A549 (cell line): ENCODE results near the gene C8A. TPM values are rescaled to one million over a fixed set of nuclear protein-coding genes. Genes with fewer than 3 reads are reported as not detected.

Experiments
- ATAC-seq, 2 experiments: fragments of 200-7000 bp in 1 of 2; fragments of >200 bp in 1 of 2; cut with Nextera tagmentation in 1 of 2; cut with Tn5 transposase in 1 of 2; 3 replicates each; pipeline versions ENCODE4 v1.8.0 to v1.9.1; 2018 to 2020; ENCODE audit warnings: mild to moderate bottlenecking in 1 of 2, moderate library complexity in 1 of 2
- CTCF ChIA-PET: fragments of 300-600 bp; sonication (Branson Sonifier 250); formaldehyde crosslinking; extraction: SDS; loops from one replicate; lab custom pipeline; 2021; ENCODE audit warnings: antibody characterized with exemption, inconsistent platforms; lab: Yijun Ruan, JAX
- POLR2A ChIA-PET: fragments of 350-600 bp; formaldehyde crosslinking; extraction: SDS; loops from one replicate; lab custom pipeline; 2021; ENCODE audit warnings: antibody characterized with exemption, inconsistent platforms; lab: Yijun Ruan, JAX
- DNase-seq, 2 experiments: peaks; one replicate each; pipeline versions ENCODE4 v3.0.0 to v3.0.0-alpha.2; 2011 to 2016; ENCODE audit warnings: low read depth in 1 of 2, low spot score in 1 of 2
- FAIRE-seq: peaks from 2 replicates; lab custom pipeline; 2011; peaks lifted over from hg19 to GRCh38; lab: Jason Lieb, UNC
- H3K27ac ChIP-seq, 2 experiments: fragments of >200 bp; sonication (Bioruptor Twin); formaldehyde crosslinking; 3 replicates each; pipeline ENCODE4 v1.5.1; 2016 to 2017
- H3K4me1 ChIP-seq: fragments of >200 bp; sonication (Bioruptor Twin); formaldehyde crosslinking; 3 replicates; pipeline ENCODE4 v1.6.1; 2016
- H3K4me2 ChIP-seq: fragments of >200 bp; sonication (Bioruptor Twin); formaldehyde crosslinking; 3 replicates; pipeline ENCODE4 v1.6.1; 2016
- H3K4me3 ChIP-seq: fragments of >200 bp; sonication (Bioruptor Twin); formaldehyde crosslinking; 3 replicates; pipeline ENCODE4 v1.5.1; 2016
- H3K9me3 ChIP-seq: fragments of >200 bp; sonication (Bioruptor Twin); formaldehyde crosslinking; 3 replicates; pipeline ENCODE4 v1.6.1; 2016
- BCL3 ChIP-seq: fragments of >200 bp; sonication (Bioruptor Twin); formaldehyde crosslinking; IDR thresholded peaks from 3 replicates; pipeline ENCODE4 v1.6.1; 2016
- CEBPB ChIP-seq, 2 experiments: fragments of >200 bp in 1 of 2; sonication (Bioruptor Twin) in 1 of 2; formaldehyde crosslinking in 1 of 2; IDR thresholded peaks; 2 replicates each; pipeline ENCODE4 v1.6.1; 2012 to 2016
- EHMT2 ChIP-seq: fragments of 200-600 bp; sonication (generic); IDR thresholded peaks from 2 replicates; pipeline ENCODE4 v1.6.1; 2016; ENCODE audit warnings: antibody characterized with exemption, low read depth, mild to moderate bottlenecking, moderate library complexity
- ESRRA ChIP-seq: fragments of 150-350 bp; IDR thresholded peaks from 2 replicates; pipeline ENCODE4 v1.6.1; 2014; ENCODE audit warnings: mild to moderate bottlenecking, low read length, borderline replicate concordance
- FOSL2 ChIP-seq, 2 experiments: fragments of 450-650 bp in 1 of 2; fragments of >200 bp in 1 of 2; sonication (Bioruptor Twin) in 1 of 2; formaldehyde crosslinking; IDR thresholded peaks; 2 replicates each; pipeline versions ENCODE4 v1.5.0 to v1.6.1; 2016 to 2020; ENCODE audit warnings: mild to moderate bottlenecking in 1 of 2, moderate library complexity in 1 of 2
- GATA3 ChIP-seq: IDR thresholded peaks from 2 replicates; pipeline ENCODE4 v1.6.1; 2012; ENCODE audit warnings: borderline replicate concordance
- KDM1A ChIP-seq: fragments of 200-600 bp; sonication (generic); IDR thresholded peaks from 2 replicates; pipeline ENCODE4 v1.6.1; 2016; ENCODE audit warnings: low read depth, mild to moderate bottlenecking
- PHF8 ChIP-seq: fragments of 200-600 bp; sonication (generic); IDR thresholded peaks from 2 replicates; pipeline ENCODE4 v1.6.1; 2016; ENCODE audit warnings: low read depth, mild to moderate bottlenecking, antibody characterized with exemption, moderate library complexity, borderline replicate concordance
- RAD21 ChIP-seq, 2 experiments: fragments of >200 bp in 1 of 2; sonication (Bioruptor Twin) in 1 of 2; formaldehyde crosslinking in 1 of 2; IDR thresholded peaks in 1 of 2; conservative IDR thresholded peaks in 1 of 2; 2 replicates in 1 of 2; 3 replicates in 1 of 2; pipeline ENCODE4 v1.6.1; 2012 to 2018; ENCODE audit warnings: inconsistent platforms in 1 of 2
- SMC3 ChIP-seq: fragments of >200 bp; sonication (Bioruptor Twin); formaldehyde crosslinking; IDR thresholded peaks from 3 replicates; pipeline ENCODE4 v1.6.1; 2018; ENCODE audit warnings: inconsistent platforms
- WGBS: methylation state at CpG from one replicate; pipeline ENCODE4 v1.1.6; 2017; ENCODE audit errors: missing lambda C conversion rate; 5-methylcytosine and 5-hydroxymethylcytosine counted together
- polyA plus RNA-seq, 4 experiments: library from polyadenylated mRNA; depleted of rRNA in 3 of 4; stranded (reverse); fragments of >200 nt; fragmentation: RNase III in 1 of 4; extraction: RNeasy Plus Mini Kit Qiagen cat#74134 plus additional on column Dnase treatment in 1 of 4; gene quantifications; 2 replicates in 3 of 4; 3 replicates in 1 of 4; pipeline ENCODE4 v1.2.3, GENCODE V29; 2011 to 2017
- TF ChIP-seq, protein P1 (sequence below): fragments of 250-450 bp; sonication (Bioruptor Pico); IDR thresholded peaks from 2 replicates; pipeline ENCODE4 v1.5.0; 2020; ENCODE audit warnings: low read depth, mild to moderate bottlenecking, moderate library complexity
- TF ChIP-seq, protein P2 (sequence below): fragments of >200 bp; sonication (Bioruptor Twin); formaldehyde crosslinking; IDR thresholded peaks from 3 replicates; pipeline ENCODE4 v1.5.1; 2016
- TF ChIP-seq, protein P3 (sequence below): fragments of 200-600 bp; sonication (generic); IDR thresholded peaks from 2 replicates; pipeline ENCODE4 v1.6.1; 2016; ENCODE audit warnings: antibody characterized with exemption, mild to moderate bottlenecking, moderate library complexity

The C8A gene
- polyA plus RNA-seq, 2 of the 4 experiments (the other 2 are of a cell fraction), result not detected

GRCh38 chr1:56830052-56830451 lies 24.5 kb upstream of the C8A start (continued):
- TF ChIP-seq BCL3, result no peak
- TF ChIP-seq EHMT2, result no peak
- TF ChIP-seq, protein P1, sequence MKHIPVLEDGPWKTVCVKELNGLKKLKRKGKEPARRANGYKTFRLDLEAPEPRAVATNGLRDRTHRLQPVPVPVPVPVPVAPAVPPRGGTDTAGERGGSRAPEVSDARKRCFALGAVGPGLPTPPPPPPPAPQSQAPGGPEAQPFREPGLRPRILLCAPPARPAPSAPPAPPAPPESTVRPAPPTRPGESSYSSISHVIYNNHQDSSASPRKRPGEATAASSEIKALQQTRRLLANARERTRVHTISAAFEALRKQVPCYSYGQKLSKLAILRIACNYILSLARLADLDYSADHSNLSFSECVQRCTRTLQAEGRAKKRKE, result no peak

GRCh38 chr1:56831871-56832693 lies 22.5 kb upstream of the C8A start:
- ChIA-PET POLR2A (no interaction called here), CTCF (interaction anchor here (0.6 to 2.1 kb wide), 16 partner anchors 10 to 1306 kb away, joined by 3 to 12 read pairs (median 3); partner anchors contain the start of gene FYB2)
- 6% methylated on average over 8 of the region's 8 CpGs for WGBS
- Histone ChIP-seq H3K9me3 (no peaks in the 10 kb centered on the region), H3K27ac (no peak overlapping the region), H3K4me1 (no peaks in the 10 kb centered on the region), H3K4me2 (peak overlapping the region; percentile 49; the same call in 2 of the 3 replicates), H3K4me3 (no peak overlapping the region)
- ATAC-seq, result peak; percentile 75 to 83
- no peak for FAIRE-seq
- DNase-seq, result peak; percentile 35 to 58
- no peak for TF ChIP-seq GATA3
- TF ChIP-seq RAD21 (conservative IDR thresholded peaks at IDR 0.05 in 1 of 2, IDR thresholded peaks at IDR 0.05 in 1 of 2), result peak; percentile 83 to 89
- TF ChIP-seq, protein P2, sequence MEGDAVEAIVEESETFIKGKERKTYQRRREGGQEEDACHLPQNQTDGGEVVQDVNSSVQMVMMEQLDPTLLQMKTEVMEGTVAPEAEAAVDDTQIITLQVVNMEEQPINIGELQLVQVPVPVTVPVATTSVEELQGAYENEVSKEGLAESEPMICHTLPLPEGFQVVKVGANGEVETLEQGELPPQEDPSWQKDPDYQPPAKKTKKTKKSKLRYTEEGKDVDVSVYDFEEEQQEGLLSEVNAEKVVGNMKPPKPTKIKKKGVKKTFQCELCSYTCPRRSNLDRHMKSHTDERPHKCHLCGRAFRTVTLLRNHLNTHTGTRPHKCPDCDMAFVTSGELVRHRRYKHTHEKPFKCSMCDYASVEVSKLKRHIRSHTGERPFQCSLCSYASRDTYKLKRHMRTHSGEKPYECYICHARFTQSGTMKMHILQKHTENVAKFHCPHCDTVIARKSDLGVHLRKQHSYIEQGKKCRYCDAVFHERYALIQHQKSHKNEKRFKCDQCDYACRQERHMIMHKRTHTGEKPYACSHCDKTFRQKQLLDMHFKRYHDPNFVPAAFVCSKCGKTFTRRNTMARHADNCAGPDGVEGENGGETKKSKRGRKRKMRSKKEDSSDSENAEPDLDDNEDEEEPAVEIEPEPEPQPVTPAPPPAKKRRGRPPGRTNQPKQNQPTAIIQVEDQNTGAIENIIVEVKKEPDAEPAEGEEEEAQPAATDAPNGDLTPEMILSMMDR, result peak; percentile 82
- TF ChIP-seq BCL3, result no peak
- TF ChIP-seq SMC3, result peak; percentile 74
- no peak for TF ChIP-seq FOSL2 (IDR thresholded peaks at IDR 0.05)
- TF ChIP-seq FOSL2 (CRISPR knock-in tag; IDR thresholded peaks at IDR 0.05), result peak; percentile 10; the same call in 1 of the 2 replicates
- TF ChIP-seq PHF8, result no peak
- TF ChIP-seq, protein P3, sequence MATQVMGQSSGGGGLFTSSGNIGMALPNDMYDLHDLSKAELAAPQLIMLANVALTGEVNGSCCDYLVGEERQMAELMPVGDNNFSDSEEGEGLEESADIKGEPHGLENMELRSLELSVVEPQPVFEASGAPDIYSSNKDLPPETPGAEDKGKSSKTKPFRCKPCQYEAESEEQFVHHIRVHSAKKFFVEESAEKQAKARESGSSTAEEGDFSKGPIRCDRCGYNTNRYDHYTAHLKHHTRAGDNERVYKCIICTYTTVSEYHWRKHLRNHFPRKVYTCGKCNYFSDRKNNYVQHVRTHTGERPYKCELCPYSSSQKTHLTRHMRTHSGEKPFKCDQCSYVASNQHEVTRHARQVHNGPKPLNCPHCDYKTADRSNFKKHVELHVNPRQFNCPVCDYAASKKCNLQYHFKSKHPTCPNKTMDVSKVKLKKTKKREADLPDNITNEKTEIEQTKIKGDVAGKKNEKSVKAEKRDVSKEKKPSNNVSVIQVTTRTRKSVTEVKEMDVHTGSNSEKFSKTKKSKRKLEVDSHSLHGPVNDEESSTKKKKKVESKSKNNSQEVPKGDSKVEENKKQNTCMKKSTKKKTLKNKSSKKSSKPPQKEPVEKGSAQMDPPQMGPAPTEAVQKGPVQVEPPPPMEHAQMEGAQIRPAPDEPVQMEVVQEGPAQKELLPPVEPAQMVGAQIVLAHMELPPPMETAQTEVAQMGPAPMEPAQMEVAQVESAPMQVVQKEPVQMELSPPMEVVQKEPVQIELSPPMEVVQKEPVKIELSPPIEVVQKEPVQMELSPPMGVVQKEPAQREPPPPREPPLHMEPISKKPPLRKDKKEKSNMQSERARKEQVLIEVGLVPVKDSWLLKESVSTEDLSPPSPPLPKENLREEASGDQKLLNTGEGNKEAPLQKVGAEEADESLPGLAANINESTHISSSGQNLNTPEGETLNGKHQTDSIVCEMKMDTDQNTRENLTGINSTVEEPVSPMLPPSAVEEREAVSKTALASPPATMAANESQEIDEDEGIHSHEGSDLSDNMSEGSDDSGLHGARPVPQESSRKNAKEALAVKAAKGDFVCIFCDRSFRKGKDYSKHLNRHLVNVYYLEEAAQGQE, result no peak

GRCh38 chr1:56833088-56833487 lies 21.5 kb upstream of the C8A start:
- WGBS, result 77% methylated on average over 4 of the region's 4 CpGs
- DNase-seq, result no peak
- Histone ChIP-seq H3K4me2 (no peak overlapping the region), H3K4me1 (no peaks in the 10 kb centered on the region), H3K9me3 (no peaks in the 10 kb centered on the region), H3K27ac (no peak overlapping the region), H3K4me3 (no peak overlapping the region)
- ChIA-PET CTCF (interaction anchor here (0.6 to 2.1 kb wide), 6 partner anchors 9 to 1305 kb away, joined by 3 to 12 read pairs (median 3); no protein-coding TSS in a partner anchor), POLR2A (no interaction called here)
- no peak for FAIRE-seq
- ATAC-seq, result no peak
- TF ChIP-seq PHF8, result no peak
- TF ChIP-seq ESRRA, result no peak
- TF ChIP-seq SMC3, result no peak
- TF ChIP-seq CEBPB (IDR thresholded peaks at IDR 0.05), result no peak
- no peak for TF ChIP-seq KDM1A
